Measurements from ENCODE around the gene PKP2. TPM values are rescaled to one million over a fixed set of nuclear protein-coding genes. Genes with fewer than 3 reads are reported as not detected.

PKP2 gene
- total and polyA plus RNA-seq, 2 of the 13 experiments (the other 11 are each of a cell fraction or from before 2014, with no cell fraction given): 15.1 to 25.3 TPM

DNA sequence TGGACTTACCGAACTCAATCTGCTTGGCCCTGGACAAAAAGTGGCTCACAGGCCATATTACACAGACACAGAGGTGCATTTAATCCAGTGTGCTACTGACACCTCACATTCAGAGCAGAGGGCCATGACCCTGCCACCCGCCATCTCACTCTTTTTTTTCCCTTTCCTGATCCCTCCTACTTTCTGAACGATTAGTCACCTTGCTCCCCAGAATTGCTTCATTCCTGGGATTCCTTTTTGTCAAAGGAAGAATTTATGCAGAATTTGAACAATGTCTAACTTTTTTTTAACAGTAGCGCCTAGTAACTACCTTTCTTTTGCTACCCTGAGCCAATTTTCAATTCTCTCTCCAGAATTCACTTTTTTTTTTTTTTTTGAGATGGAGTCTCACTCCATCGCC is 4.6 kb downstream of the PKP2 start (continued):
- no peak for TF ChIP-seq ATF7-NPFF (CRISPR knock-in tag; IDR thresholded peaks at IDR 0.05; ENCODE audit: low read depth)
- TF ChIP-seq, protein P1, sequence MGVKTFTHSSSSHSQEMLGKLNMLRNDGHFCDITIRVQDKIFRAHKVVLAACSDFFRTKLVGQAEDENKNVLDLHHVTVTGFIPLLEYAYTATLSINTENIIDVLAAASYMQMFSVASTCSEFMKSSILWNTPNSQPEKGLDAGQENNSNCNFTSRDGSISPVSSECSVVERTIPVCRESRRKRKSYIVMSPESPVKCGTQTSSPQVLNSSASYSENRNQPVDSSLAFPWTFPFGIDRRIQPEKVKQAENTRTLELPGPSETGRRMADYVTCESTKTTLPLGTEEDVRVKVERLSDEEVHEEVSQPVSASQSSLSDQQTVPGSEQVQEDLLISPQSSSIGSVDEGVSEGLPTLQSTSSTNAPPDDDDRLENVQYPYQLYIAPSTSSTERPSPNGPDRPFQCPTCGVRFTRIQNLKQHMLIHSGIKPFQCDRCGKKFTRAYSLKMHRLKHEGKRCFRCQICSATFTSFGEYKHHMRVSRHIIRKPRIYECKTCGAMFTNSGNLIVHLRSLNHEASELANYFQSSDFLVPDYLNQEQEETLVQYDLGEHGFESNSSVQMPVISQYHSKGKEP (CRISPR knock-in tag; IDR thresholded peaks at IDR 0.05): no peak
- TF ChIP-seq ZNF101 (CRISPR knock-in tag; IDR thresholded peaks at IDR 0.05; ENCODE audit: borderline replicate concordance, low read depth): no peak
- TF ChIP-seq, protein P2, sequence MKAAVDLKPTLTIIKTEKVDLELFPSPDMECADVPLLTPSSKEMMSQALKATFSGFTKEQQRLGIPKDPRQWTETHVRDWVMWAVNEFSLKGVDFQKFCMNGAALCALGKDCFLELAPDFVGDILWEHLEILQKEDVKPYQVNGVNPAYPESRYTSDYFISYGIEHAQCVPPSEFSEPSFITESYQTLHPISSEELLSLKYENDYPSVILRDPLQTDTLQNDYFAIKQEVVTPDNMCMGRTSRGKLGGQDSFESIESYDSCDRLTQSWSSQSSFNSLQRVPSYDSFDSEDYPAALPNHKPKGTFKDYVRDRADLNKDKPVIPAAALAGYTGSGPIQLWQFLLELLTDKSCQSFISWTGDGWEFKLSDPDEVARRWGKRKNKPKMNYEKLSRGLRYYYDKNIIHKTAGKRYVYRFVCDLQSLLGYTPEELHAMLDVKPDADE (CRISPR knock-in tag; IDR thresholded peaks at IDR 0.05): no peak
- no peak for TF ChIP-seq YEATS2 (CRISPR knock-in tag; IDR thresholded peaks at IDR 0.05; ENCODE audit: borderline replicate concordance)
- TF ChIP-seq ZNF772 (CRISPR knock-in tag; IDR thresholded peaks at IDR 0.05): no peak
- no peak for TF ChIP-seq ZNF124 (CRISPR knock-in tag; IDR thresholded peaks at IDR 0.05)
- no peak for TF ChIP-seq BRD4 (CRISPR knock-in tag; IDR thresholded peaks at IDR 0.05)
- TF ChIP-seq, protein P3, sequence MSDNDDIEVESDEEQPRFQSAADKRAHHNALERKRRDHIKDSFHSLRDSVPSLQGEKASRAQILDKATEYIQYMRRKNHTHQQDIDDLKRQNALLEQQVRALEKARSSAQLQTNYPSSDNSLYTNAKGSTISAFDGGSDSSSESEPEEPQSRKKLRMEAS (IDR thresholded peaks at IDR 0.05): no peak
- no peak for TF ChIP-seq ELF3 (CRISPR knock-in tag; IDR thresholded peaks at IDR 0.05)
- TF ChIP-seq MTA3 (CRISPR knock-in tag; IDR thresholded peaks at IDR 0.05): no peak
- TF ChIP-seq ZNF558 (CRISPR knock-in tag; IDR thresholded peaks at IDR 0.05; ENCODE audit: borderline replicate concordance): no peak
- TF ChIP-seq, protein P4, sequence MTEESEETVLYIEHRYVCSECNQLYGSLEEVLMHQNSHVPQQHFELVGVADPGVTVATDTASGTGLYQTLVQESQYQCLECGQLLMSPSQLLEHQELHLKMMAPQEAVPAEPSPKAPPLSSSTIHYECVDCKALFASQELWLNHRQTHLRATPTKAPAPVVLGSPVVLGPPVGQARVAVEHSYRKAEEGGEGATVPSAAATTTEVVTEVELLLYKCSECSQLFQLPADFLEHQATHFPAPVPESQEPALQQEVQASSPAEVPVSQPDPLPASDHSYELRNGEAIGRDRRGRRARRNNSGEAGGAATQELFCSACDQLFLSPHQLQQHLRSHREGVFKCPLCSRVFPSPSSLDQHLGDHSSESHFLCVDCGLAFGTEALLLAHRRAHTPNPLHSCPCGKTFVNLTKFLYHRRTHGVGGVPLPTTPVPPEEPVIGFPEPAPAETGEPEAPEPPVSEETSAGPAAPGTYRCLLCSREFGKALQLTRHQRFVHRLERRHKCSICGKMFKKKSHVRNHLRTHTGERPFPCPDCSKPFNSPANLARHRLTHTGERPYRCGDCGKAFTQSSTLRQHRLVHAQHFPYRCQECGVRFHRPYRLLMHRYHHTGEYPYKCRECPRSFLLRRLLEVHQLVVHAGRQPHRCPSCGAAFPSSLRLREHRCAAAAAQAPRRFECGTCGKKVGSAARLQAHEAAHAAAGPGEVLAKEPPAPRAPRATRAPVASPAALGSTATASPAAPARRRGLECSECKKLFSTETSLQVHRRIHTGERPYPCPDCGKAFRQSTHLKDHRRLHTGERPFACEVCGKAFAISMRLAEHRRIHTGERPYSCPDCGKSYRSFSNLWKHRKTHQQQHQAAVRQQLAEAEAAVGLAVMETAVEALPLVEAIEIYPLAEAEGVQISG (CRISPR knock-in tag; IDR thresholded peaks at IDR 0.05): no peak
- TF ChIP-seq, protein P5, sequence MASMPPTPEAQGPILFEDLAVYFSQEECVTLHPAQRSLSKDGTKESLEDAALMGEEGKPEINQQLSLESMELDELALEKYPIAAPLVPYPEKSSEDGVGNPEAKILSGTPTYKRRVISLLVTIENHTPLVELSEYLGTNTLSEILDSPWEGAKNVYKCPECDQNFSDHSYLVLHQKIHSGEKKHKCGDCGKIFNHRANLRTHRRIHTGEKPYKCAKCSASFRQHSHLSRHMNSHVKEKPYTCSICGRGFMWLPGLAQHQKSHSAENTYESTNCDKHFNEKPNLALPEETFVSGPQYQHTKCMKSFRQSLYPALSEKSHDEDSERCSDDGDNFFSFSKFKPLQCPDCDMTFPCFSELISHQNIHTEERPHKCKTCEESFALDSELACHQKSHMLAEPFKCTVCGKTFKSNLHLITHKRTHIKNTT (CRISPR knock-in tag; IDR thresholded peaks at IDR 0.05): no peak
- TF ChIP-seq ZBTB38 (CRISPR knock-in tag; IDR thresholded peaks at IDR 0.05): no peak
- TF ChIP-seq RBM22 (optimal IDR thresholded peaks at IDR 0.05; ENCODE audit: low read length): no peak
- 0 out of 2 replicates have a peak, but pooled peaks have one; percentile 18 for TF ChIP-seq KAT8 (CRISPR knock-in tag; IDR thresholded peaks at IDR 0.05)
- peak; percentile 46; the same call in 1 of the 2 replicates for TF ChIP-seq TBX2 (CRISPR knock-in tag; IDR thresholded peaks at IDR 0.05; ENCODE audit: borderline replicate concordance)
- TF ChIP-seq SP2 (CRISPR knock-in tag; IDR thresholded peaks at IDR 0.05): no peak
- TF ChIP-seq TEAD3 (CRISPR knock-in tag; optimal IDR thresholded peaks at IDR 0.05; ENCODE audit: borderline replicate concordance): peak; percentile 94
- no peak for TF ChIP-seq ZNF335 (CRISPR knock-in tag; IDR thresholded peaks at IDR 0.05)
- TF ChIP-seq RXRA (CRISPR knock-in tag; IDR thresholded peaks at IDR 0.05): peak; percentile 40; the same call in 1 of the 2 replicates
- TF ChIP-seq, protein P6, sequence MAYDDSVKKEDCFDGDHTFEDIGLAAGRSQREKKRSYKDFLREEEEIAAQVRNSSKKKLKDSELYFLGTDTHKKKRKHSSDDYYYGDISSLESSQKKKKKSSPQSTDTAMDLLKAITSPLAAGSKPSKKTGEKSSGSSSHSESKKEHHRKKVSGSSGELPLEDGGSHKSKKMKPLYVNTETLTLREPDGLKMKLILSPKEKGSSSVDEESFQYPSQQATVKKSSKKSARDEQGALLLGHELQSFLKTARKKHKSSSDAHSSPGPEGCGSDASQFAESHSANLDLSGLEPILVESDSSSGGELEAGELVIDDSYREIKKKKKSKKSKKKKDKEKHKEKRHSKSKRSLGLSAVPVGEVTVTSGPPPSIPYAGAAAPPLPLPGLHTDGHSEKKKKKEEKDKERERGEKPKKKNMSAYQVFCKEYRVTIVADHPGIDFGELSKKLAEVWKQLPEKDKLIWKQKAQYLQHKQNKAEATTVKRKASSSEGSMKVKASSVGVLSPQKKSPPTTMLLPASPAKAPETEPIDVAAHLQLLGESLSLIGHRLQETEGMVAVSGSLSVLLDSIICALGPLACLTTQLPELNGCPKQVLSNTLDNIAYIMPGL (CRISPR knock-in tag; IDR thresholded peaks at IDR 0.05; ENCODE audit: borderline replicate concordance in 1 of 2, low read depth in 1 of 2): no peak
